EH (cell line): Measurements from ENCODE around the gene SUGP2.
A peak's percentile ranks its signal among the peaks of the same experiment; 100 is the strongest.
"Not testable (repeated sequence)": the region's sequence is repeated elsewhere in the genome, so short reads cannot be mapped to it uniquely, and the experiment has no call there.

Experiments
- DNase-seq: peaks from one replicate; pipeline ENCODE4 v3.0.0-alpha.2; 2015; ENCODE audit warnings: low read depth

The SUGP2 gene

GRCh38 chr19:18990128-18990708, 43.1 kb downstream of the SUGP2 start:
- no peak for DNase-seq

- no peak for DNase-seq
These were observed 44.0 kb downstream of the SUGP2 start for GRCh38 chr19:18989316-18989715.

GRCh38 chr19:18987456-18987855, 45.9 kb downstream of the SUGP2 start:
- no peak for DNase-seq

- no peak for DNase-seq
These were observed 48.1 kb downstream of the SUGP2 start for GRCh38 chr19:18985257-18985656.

- DNase-seq: no peak
These were observed 49.1 kb downstream of the SUGP2 start for GRCh38 chr19:18984251-18984650.

- DNase-seq: no peak
These were observed 50.6 kb downstream of the SUGP2 start for GRCh38 chr19:18982669-18983068.

- DNase-seq: no peak
These were observed 52.8 kb downstream of the SUGP2 start for GRCh38 chr19:18980432-18981020.

- no peak for DNase-seq
These were observed 54.7 kb downstream of the SUGP2 start for GRCh38 chr19:18978616-18979015.

GRCh38 chr19:18975869-18976268, 57.4 kb downstream of the SUGP2 start:
- peak; percentile 28 for DNase-seq

GRCh38 chr19:18975011-18975410, 58.3 kb downstream of the SUGP2 start:
- peak; percentile 38 for DNase-seq

GRCh38 chr19:18972851-18973250, 60.5 kb downstream of the SUGP2 start:
- DNase-seq: no peak

GRCh38 chr19:18972301-18972811, 61.0 kb downstream of the SUGP2 start:
- DNase-seq: peak; percentile 70

- DNase-seq: no peak
These were observed 63.2 kb downstream of the SUGP2 start for GRCh38 chr19:18969931-18970659.

GRCh38 chr19:18967358-18968146, 65.8 kb downstream of the SUGP2 start:
- DNase-seq: peak; percentile 34

GRCh38 chr19:18966307-18966706, 67.0 kb downstream of the SUGP2 start:
- DNase-seq: no peak

- no peak for DNase-seq
These were observed 69.2 kb downstream of the SUGP2 start for GRCh38 chr19:18964121-18964520.

- no peak for DNase-seq
These were observed 71.3 kb downstream of the SUGP2 start for GRCh38 chr19:18961767-18962620.

- no peak for DNase-seq
These were observed 72.9 kb downstream of the SUGP2 start for GRCh38 chr19:18960370-18960769.

- DNase-seq: no peak
These were observed 78.3 kb downstream of the SUGP2 start for GRCh38 chr19:18955042-18955441.

- no peak for DNase-seq
These were observed 79.2 kb downstream of the SUGP2 start for GRCh38 chr19:18954094-18954493.

GRCh38 chr19:18952364-18953003, 80.8 kb downstream of the SUGP2 start:
- not testable (repeated sequence) for DNase-seq
